ENCODE measurements around the gene AGAP1.

DNA sequence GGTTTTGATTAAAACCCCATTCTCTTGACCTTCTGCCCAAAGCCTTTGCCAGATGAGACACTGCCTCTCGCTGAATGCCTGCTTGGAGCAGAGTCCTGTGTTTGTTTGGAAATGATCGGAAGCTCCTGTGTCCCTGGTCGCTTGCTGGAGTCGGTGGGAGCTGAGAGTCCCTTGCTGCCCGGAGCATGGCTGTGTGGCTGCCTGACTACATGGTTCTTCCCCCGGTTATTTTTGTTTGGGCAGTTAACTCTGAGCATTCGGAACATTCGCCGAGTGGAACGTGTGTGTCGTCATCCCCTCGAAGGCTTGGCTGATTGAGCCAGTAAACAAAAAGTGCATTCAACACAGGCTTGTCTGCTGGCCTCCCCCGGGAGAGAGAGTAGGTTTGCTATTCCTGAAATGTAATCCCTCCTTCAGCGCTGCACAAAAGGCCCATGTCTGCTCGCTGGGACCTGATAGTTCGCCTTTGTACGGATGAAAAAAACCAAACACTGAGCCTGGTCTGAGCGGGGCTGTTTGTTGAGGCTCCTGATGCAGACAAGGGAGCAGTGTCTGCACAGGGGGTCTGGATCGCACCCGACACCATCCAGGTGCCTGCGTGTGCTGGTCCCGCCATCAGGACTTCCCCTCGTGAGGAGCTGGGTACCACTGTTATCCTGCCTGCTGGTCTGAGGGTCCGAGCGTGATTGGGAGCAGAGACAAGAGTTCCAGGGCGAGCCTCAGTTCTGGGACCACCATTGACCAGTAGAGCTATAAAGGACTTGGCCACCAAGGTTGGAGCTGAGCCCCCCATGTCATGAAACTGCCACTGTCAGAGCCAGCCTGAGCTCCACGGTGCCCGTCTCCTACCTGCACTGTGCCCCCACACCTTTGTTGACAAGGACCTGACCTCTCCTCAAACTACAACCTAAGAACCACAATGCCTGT lies 83.8 kb downstream of the AGAP1 start:
- TF ChIP-seq, protein P1, sequence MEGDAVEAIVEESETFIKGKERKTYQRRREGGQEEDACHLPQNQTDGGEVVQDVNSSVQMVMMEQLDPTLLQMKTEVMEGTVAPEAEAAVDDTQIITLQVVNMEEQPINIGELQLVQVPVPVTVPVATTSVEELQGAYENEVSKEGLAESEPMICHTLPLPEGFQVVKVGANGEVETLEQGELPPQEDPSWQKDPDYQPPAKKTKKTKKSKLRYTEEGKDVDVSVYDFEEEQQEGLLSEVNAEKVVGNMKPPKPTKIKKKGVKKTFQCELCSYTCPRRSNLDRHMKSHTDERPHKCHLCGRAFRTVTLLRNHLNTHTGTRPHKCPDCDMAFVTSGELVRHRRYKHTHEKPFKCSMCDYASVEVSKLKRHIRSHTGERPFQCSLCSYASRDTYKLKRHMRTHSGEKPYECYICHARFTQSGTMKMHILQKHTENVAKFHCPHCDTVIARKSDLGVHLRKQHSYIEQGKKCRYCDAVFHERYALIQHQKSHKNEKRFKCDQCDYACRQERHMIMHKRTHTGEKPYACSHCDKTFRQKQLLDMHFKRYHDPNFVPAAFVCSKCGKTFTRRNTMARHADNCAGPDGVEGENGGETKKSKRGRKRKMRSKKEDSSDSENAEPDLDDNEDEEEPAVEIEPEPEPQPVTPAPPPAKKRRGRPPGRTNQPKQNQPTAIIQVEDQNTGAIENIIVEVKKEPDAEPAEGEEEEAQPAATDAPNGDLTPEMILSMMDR (IDR thresholded peaks at IDR 0.05; ENCODE audit: low read depth, low read length, poor library complexity, severe bottlenecking): no peak
- TF ChIP-seq EZH2phosphoT487 (IDR thresholded peaks at IDR 0.05; ENCODE audit: borderline replicate concordance, low read length): no peak

Data from DOHH2 (cell line).